Cerebellar nuclear complex (tissue), 1 donor: Measurements from ENCODE around the gene TRIP4.
A peak's percentile ranks its signal among the peaks of the same experiment; 100 is the strongest.
"Not testable (repeated sequence)": the region's sequence is repeated elsewhere in the genome, so short reads cannot be mapped to it uniquely, and the experiment has no call there.

Source experiments
- DNase-seq, 2 experiments: peaks; one replicate each; lab custom pipeline; 2025; lab: John Stamatoyannopoulos, UW

TRIP4 gene

GRCh38 chr15:64387562-64388168, at the start of gene TRIP4:
Gene TRIP4, plus strand, starts transcription at chr15:64387836. Its CDS starts 28 bp downstream, at chr15:64387864.
- DNase-seq = peak in 1 of 2 experiments; percentile 59

DNA sequence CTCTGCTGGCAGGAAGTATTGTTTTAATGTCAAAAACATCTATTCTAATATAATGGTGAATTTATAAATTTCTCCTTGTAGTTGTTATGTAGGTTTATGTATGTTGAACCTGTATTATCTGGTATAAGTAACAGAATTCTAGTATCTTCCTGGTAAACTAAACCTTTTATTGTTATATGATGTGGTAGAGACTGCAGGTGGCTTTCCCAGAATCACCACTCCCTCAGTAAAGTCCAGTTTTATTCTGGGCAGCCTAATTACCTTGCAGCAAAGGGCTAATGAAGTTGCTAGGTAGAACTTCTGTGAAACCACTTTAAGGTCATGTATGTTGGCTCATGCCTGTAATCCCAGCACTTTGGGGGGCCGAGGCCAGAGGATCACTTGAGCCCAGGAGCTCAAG, 47.3 kb upstream of the TRIP4 start:
- no peak for DNase-seq

DNA sequence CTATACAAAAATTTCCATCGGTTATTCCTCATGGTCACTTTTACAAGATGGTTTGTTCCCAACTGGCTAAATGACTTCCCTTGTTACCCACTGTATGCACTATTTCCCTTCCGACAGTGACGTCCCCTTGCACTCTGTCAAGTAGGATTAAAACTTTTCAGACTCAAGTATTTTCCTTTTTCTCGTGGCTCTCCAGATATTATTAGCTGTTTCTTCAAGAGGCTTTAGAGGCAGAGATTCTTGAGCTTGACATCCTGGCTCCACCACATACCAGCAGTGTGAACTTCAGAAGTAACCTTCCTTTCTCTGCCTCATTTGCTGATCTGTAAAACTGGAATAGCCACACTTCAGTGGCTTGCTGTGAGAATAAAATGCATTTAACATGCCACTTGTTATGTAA, 45.7 kb upstream of the TRIP4 start:
- no peak for DNase-seq

GRCh38 chr15:64343222-64343621, 44.4 kb upstream of the TRIP4 start:
- DNase-seq = no peak

- DNase-seq = no peak
These were observed 43.8 kb upstream of the TRIP4 start for GRCh38 chr15:64343841-64344240.

GRCh38 chr15:64344651-64345294, 42.9 kb upstream of the TRIP4 start:
- no peak for DNase-seq

GRCh38 chr15:64346242-64346641, 41.4 kb upstream of the TRIP4 start:
- DNase-seq = not testable (repeated sequence)

DNA sequence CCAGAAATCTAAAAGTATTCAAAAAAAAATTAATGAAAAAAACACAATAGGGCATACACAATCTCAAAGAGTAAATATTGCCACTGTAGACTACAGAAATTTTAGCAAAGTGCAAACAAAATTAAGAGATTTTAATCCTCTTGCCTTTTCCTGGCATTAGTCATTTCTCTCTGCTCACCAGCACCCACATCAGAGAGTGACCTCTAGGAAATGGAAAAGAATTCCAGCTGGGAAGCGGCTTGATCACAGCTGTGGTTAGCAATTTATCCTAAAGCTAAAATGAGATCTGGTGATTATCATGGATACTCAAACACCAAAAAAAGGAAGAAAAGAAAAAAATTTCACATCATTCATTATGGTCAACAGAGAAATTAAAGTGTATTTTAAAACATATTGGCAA, 39.2 kb upstream of the TRIP4 start:
- no peak for DNase-seq

DNA sequence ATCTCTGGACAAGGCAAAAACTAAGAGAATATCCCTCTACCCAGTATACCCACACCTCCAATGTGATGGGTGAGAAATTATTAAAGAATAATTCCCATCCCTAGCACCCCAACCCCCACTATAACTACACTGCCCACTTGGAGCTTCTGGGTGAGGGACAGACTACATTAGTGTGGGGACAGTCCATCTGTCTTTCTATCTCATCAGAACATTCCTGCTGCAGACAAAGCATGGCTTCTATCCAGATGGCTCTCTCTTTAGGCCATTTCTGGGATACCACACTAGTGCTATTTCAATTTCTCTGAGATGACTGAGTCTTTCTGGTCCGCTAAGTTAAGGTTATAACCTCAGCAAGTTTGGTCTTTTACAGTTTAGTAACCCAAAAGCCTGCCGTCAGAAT, 38.3 kb upstream of the TRIP4 start:
- no peak for DNase-seq

- DNase-seq = no peak
These were observed 36.4 kb upstream of the TRIP4 start for GRCh38 chr15:64351265-64351664.

DNA sequence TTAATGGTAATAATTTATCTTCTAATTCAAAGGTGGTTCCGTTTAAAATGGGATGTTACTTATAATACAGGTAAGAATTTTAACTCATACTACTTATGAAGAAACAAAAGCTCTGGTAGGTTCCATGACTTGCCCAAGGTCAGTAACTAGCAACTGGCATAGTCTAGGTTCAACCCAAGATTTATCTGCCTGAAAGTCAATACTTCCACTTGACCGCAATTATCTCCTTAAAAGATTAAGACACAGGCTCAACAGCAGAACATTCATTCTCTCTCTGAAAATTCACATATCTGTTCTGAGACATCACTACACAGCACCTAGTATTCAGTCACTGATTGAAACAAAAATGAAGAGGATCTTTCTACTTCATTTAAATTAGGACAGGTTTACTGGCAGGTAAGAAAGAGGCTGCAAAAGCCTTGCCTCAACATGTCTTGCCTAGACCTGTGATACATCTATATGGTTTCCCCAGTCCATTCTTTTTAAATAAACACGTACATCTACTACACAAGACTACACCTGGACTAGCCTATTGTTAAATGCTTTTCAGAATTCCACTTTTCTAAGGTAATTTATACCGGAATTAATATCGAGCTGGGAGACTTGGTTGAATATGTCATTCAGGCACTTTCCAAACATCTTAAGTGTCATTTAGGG, 32.8 kb upstream of the TRIP4 start:
- no peak for DNase-seq

GRCh38 chr15:64355348-64355943, 32.2 kb upstream of the TRIP4 start:
- no peak for DNase-seq

DNA sequence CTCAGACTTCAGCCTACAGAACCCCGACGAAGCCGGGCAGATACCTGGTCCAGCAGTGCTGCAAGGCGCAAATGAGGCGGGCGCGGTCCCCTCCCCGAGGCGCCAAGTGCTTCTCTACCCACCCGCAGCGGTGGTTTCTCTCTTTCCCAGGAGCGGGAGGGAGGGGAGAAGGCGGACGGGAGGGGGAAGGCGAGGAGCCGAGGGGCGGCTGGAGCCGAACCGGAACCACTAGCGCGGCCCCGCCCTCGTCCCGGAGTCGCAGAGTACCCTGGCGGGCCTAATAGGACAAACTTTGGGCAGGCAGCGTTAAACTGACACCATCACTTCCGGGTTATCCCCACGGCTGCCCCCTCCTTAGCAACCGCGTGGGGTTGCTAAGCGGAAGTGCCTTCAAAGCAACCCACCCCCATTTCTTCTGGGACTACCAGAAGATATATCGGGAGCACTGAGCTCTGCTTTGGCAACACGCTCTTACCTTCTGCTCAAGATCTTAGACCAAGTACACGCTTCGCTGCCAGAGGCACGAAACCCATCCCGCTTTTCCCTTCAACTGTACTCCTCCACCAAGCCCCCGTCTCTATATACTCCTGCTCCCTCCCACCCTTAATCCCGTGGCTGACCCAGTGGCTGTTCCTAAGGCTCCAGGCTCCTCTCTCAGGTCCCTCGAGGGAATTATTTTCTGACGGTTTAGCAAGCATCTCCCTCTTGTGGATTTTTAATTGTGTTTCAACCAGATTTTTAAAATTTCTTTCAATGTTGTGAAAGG, 31.5 kb upstream of the TRIP4 start, which contains the start of gene CSNK1G1:
TSS of gene CSNK1G1 (minus strand) at position 230 of the 766 bp plus-strand sequence. CDS start 55,674 bp downstream, outside the sequence.
- peak; percentile 72 to 88 for DNase-seq

GRCh38 chr15:64356710-64357040, 31.0 kb upstream of the TRIP4 start:
- DNase-seq = no peak

GRCh38 chr15:64361259-64361658, 26.4 kb upstream of the TRIP4 start:
- DNase-seq = no peak

- DNase-seq = no peak
These were observed 18.5 kb upstream of the TRIP4 start for GRCh38 chr15:64369078-64369607.

- not testable (repeated sequence) for DNase-seq
These were observed 16.3 kb upstream of the TRIP4 start for GRCh38 chr15:64371383-64371782.

GRCh38 chr15:64373360-64373759, 14.3 kb upstream of the TRIP4 start:
- no peak for DNase-seq

DNA sequence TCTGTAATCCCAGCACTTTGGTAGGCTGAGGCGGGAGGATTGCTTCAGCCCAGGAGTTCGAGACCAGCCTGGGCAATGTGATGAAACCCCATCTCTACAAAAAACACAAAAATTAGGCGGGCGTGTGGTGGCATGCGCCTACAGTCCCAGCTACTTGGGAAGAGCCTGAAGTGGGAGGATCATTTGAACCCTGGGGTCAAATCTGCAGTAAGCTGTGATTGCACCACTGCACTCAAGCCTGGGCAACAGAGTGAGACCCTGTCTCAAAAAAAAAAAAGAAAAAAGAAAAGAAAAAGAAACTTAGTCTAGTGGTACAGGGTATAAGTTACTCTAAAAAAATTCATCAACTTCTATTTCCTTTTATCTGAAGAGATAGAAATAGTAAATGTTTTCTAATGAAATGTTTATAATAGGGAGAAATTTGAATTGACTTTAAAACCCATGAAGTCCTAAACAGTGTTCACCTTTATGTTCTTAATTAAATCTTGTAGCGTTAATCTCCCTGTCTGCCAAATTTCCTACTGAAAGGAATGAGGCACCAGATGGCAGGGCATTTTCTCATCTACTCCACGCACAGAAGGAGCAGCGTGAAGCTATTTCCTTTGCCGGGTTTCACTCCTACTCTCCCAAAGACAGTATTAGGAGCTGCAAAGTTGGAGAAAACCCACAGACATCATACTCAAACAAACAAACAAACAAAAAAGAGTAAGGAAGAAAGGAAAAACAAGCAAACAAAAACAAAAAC, 8.2 kb upstream of the TRIP4 start:
- no peak for DNase-seq

DNA sequence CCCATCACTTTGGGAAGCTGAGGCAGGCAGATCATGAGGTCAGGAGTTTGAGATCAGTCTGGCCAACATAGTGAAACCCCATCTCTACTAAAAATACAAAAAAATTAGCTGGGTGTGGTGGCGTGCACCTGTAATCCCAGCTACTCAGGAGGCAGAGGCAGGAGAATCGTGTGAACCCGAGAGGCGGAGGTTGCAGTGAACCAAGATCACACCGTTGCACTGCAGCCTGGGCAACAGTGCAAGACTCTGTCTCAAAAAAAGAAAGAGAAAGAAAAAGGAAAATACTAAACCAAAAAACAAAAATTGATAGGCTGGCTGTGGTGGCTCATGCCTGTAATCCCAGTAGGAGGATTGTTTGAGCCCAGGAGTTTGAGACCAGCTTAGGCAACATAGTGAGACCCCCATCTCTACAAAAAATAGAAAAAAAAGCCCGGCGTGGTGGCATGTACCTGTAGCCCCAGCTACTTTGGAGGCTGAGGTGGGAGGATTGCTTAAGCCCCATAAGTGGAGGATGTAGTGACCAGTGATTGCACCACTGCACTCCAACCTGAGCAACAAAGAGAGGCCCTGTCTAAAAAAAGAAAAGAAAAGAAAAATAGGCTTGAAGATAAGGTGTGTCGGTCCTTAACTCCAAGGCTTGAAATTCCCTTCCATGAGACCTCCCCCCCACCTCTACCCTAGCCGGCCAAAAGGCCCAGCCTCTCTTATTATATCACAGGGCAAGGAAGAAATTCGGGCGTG, 7.3 kb upstream of the TRIP4 start:
- DNase-seq = not testable (repeated sequence)
